Measurements from ENCODE around the gene ZNF581. TPM values are rescaled to one million over a fixed set of nuclear protein-coding genes. Genes with fewer than 3 reads are reported as not detected.

ZNF581 gene
- total RNA-seq, 2 donors from 2014 or later = 15.2 to 18.7 TPM

- intact Hi-C loops (cut with DNase I, micrococcal nuclease) = loop anchor here in 1 of 2 donors (10.0 kb wide), 1 partner anchor 92 kb away; no protein-coding TSS in a partner anchor
- ATAC-seq (no peak), DNase-seq (no peak)
Observed at GRCh38 chr19:55606471-55606787, 37.0 kb upstream of the ZNF581 start.

- ATAC-seq (no peak), DNase-seq (no peak)
- intact Hi-C loops (cut with DNase I, micrococcal nuclease) = loop anchor here in 1 of 2 donors (10.0 kb wide), 1 partner anchor 92 kb away; no protein-coding TSS in a partner anchor
Observed at GRCh38 chr19:55606817-55607216, 36.6 kb upstream of the ZNF581 start.

- ATAC-seq (no peak), DNase-seq (no peak)
- intact Hi-C loops (cut with DNase I, micrococcal nuclease) = loop anchor here in 1 of 2 donors (10.0 kb wide), 1 partner anchor 95 kb away; no protein-coding TSS in a partner anchor
Observed at GRCh38 chr19:55609326-55609725, 34.1 kb upstream of the ZNF581 start.

- intact Hi-C loops (cut with DNase I, micrococcal nuclease) = no loop called here
- DNase-seq (no peak), ATAC-seq (peak; percentile 10)
Observed at GRCh38 chr19:55611300-55611982, 32.0 kb upstream of the ZNF581 start.

GRCh38 chr19:55611983-55612645 lies 31.3 kb upstream of the ZNF581 start:
- intact Hi-C loops (cut with DNase I, micrococcal nuclease) = no loop called here
- ATAC-seq = no peak
- DNase-seq = no peak

GRCh38 chr19:55613396-55613795 lies 30.1 kb upstream of the ZNF581 start:
- ATAC-seq = no peak
- DNase-seq = no peak
- intact Hi-C loops (cut with DNase I, micrococcal nuclease) = no loop called here

- no peak for DNase-seq
- ATAC-seq = no peak
- intact Hi-C loops (cut with DNase I, micrococcal nuclease) = no loop called here
Observed at GRCh38 chr19:55613930-55614710, 29.3 kb upstream of the ZNF581 start.

GRCh38 chr19:55614711-55615542 lies 28.5 kb upstream of the ZNF581 start:
- no peak for DNase-seq
- no peak for ATAC-seq
- intact Hi-C loops (cut with DNase I, micrococcal nuclease) = no loop called here

GRCh38 chr19:55615543-55616394 lies 27.7 kb upstream of the ZNF581 start:
- ATAC-seq (no peak), DNase-seq (no peak)
- intact Hi-C loops (cut with DNase I, micrococcal nuclease) = no loop called here

- ATAC-seq (no peak), DNase-seq (no peak)
- intact Hi-C loops (cut with DNase I, micrococcal nuclease) = no loop called here
Observed at GRCh38 chr19:55616395-55616875, 27.0 kb upstream of the ZNF581 start.

GRCh38 chr19:55617426-55617825 lies 26.0 kb upstream of the ZNF581 start:
- intact Hi-C loops (cut with DNase I, micrococcal nuclease) = no loop called here
- no peak for ATAC-seq

GRCh38 chr19:55618426-55618825 lies 25.0 kb upstream of the ZNF581 start:
- intact Hi-C loops (cut with DNase I, micrococcal nuclease) = no loop called here
- peak; percentile 3 for ATAC-seq
- DNase-seq = no peak

More at GRCh38 chr19:55617426-55617825, 26.0 kb upstream of the ZNF581 start:
- DNase-seq = no peak

GRCh38 chr19:55619286-55619685 lies 24.2 kb upstream of the ZNF581 start:
- ATAC-seq = no peak
- no peak for DNase-seq
- intact Hi-C loops (cut with DNase I, micrococcal nuclease) = no loop called here

- ATAC-seq (no peak), DNase-seq (no peak)
- intact Hi-C loops (cut with DNase I, micrococcal nuclease) = no loop called here
Observed at GRCh38 chr19:55620410-55621204, 22.8 kb upstream of the ZNF581 start.

GRCh38 chr19:55621205-55621672 lies 22.2 kb upstream of the ZNF581 start:
- no peak for ATAC-seq
- no peak for DNase-seq
- intact Hi-C loops (cut with DNase I, micrococcal nuclease) = no loop called here

- DNase-seq (peak in 1 of 2 donors; percentile 23), ATAC-seq (no peak)
- intact Hi-C loops (cut with DNase I, micrococcal nuclease) = no loop called here
Observed at GRCh38 chr19:55621673-55622231, 21.7 kb upstream of the ZNF581 start.

All from left colon (tissue), 2 donors.